Kidney (tissue), 14 donors: ENCODE measurements around the gene MLXIPL. TPM values are rescaled to one million over a fixed set of nuclear protein-coding genes. Genes with fewer than 3 reads are reported as not detected.
A peak's percentile ranks its signal among the peaks of the same experiment; 100 is the strongest.
"Not testable (repeated sequence)": the region's sequence is repeated elsewhere in the genome, so short reads cannot be mapped to it uniquely, and the experiment has no call there.

ENCODE experiments used
- DNase-seq, 5 donors: peaks; one replicate each; pipeline ENCODE4 v3.0.0-alpha.2; 2013 to 2020
- FAIRE-seq: peaks from 2 replicates; lab custom pipeline; 2012; peaks lifted over from hg19 to GRCh38; lab: Jason Lieb, UNC
- H3K27ac ChIP-seq, 2 donors: one replicate each; pipeline ENCODE4 v1.7.0; 2013; ENCODE audit warnings: low read depth in 2 of 2, low read length in 2 of 2, inconsistent platforms in 1 of 2
- H3K27me3 ChIP-seq: one replicate; pipeline ENCODE4 v1.7.1; 2013; ENCODE audit warnings: low read length, inconsistent platforms; ENCODE audit not compliant: control insufficient read depth, insufficient read depth
- H3K36me3 ChIP-seq, 3 donors: one replicate each; pipeline versions ENCODE4 v1.7.0 to v1.7.1; 2013; ENCODE audit warnings: low read length in 3 of 3, control low read depth in 1 of 3, inconsistent platforms in 1 of 3; ENCODE audit not compliant: insufficient read depth in 3 of 3, control insufficient read depth in 2 of 3
- H3K4me1 ChIP-seq, 3 donors: one replicate each; pipeline versions ENCODE4 v1.7.0 to v1.7.1; 2013; ENCODE audit warnings: low read length in 3 of 3, inconsistent platforms in 1 of 3, low read depth in 1 of 3; ENCODE audit not compliant: control insufficient read depth in 2 of 3, insufficient read depth in 2 of 3
- H3K4me3 ChIP-seq, 3 donors: one replicate each; pipeline versions ENCODE4 v1.7.0 to v1.8.1; 2013; ENCODE audit warnings: low read length in 3 of 3, control low read depth in 1 of 3, inconsistent platforms in 1 of 3
- H3K9ac ChIP-seq, 3 donors: one replicate each; pipeline versions ENCODE4 v1.7.0 to v1.7.1; 2013; ENCODE audit warnings: low read length in 3 of 3, control low read depth in 1 of 3, inconsistent platforms in 1 of 3
- H3K9me3 ChIP-seq, 3 donors: one replicate each; pipeline versions ENCODE4 v1.7.0 to v1.7.1; 2013; ENCODE audit warnings: low read length in 3 of 3, control low read depth in 1 of 3, inconsistent platforms in 1 of 3; ENCODE audit not compliant: control insufficient read depth in 2 of 3, insufficient read depth in 1 of 3
- intact Hi-C: fragments of 100-400 bp; cut with DNase I; formaldehyde crosslinking; loops from one replicate; pipeline ENCODE4 v1.11.1; 2022
- polyA plus RNA-seq: library from polyadenylated mRNA; stranded (reverse); fragments of 350-450 nt; fragmentation: Illumina TruSeq; extraction: RNeasy Lipid Tissue Mini Kit (QIAGEN cat#74804); gene quantifications from one replicate; pipeline ENCODE4 v1.2.3, GENCODE V29; 2014; ENCODE audit warnings: low read depth, low replicate concordance; ENCODE audit not compliant: insufficient read depth
- total RNA-seq: library from RNA; stranded (reverse); fragmentation: NEBNext Ultra II Directional; extraction: Animal tissue kit (Norgen Biotek cat#: 25700); gene quantifications from one replicate; pipeline ENCODE4 v1.2.1, GENCODE V29; 2021
- TF ChIP-seq, protein P1 (sequence below): IDR thresholded peaks from 3 replicates; pipeline ENCODE4 v1.5.1; 2012; ENCODE audit warnings: mild to moderate bottlenecking, moderate library complexity, borderline replicate concordance; ENCODE audit not compliant: insufficient read depth; ENCODE audit errors: extremely low read depth
- donor health status: control.
- donor health status: control.
- donor health status: control.
- donor health status: control.
- donor health status: control.
- donor health status: DM: yes; HTN: yes; CAD: no.
- donor health status: Normal renal cell carcinoma (clear cell type).

The MLXIPL gene
- total and polyA plus RNA-seq, 2 donors from 2014 or later, result 26.2 to 27.9 TPM

- FAIRE-seq (no peak), DNase-seq (no peak)
- Histone ChIP-seq H3K4me1 (peaks cover 0 to 16% (median 0%) of the 10 kb centered on the region in 3 donors), H3K4me3 (peak overlapping the region; percentile 74 to 85 (median 81)), H3K27me3 (no peaks in the 10 kb centered on the region), H3K9ac (peak overlapping the region; percentile 44 to 66 (median 49)), H3K36me3 (peaks cover 0 to 9% (median 2%) of the 10 kb centered on the region in 3 donors), H3K27ac (peak overlapping the region; percentile 40 to 82), H3K9me3 (no peaks in the 10 kb centered on the region)
- intact Hi-C loops, result no loop called here
- TF ChIP-seq, protein P1, sequence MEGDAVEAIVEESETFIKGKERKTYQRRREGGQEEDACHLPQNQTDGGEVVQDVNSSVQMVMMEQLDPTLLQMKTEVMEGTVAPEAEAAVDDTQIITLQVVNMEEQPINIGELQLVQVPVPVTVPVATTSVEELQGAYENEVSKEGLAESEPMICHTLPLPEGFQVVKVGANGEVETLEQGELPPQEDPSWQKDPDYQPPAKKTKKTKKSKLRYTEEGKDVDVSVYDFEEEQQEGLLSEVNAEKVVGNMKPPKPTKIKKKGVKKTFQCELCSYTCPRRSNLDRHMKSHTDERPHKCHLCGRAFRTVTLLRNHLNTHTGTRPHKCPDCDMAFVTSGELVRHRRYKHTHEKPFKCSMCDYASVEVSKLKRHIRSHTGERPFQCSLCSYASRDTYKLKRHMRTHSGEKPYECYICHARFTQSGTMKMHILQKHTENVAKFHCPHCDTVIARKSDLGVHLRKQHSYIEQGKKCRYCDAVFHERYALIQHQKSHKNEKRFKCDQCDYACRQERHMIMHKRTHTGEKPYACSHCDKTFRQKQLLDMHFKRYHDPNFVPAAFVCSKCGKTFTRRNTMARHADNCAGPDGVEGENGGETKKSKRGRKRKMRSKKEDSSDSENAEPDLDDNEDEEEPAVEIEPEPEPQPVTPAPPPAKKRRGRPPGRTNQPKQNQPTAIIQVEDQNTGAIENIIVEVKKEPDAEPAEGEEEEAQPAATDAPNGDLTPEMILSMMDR, result no peak
Measured at GRCh38 chr7:73556208-73557107, 67.9 kb downstream of the MLXIPL start.

DNA sequence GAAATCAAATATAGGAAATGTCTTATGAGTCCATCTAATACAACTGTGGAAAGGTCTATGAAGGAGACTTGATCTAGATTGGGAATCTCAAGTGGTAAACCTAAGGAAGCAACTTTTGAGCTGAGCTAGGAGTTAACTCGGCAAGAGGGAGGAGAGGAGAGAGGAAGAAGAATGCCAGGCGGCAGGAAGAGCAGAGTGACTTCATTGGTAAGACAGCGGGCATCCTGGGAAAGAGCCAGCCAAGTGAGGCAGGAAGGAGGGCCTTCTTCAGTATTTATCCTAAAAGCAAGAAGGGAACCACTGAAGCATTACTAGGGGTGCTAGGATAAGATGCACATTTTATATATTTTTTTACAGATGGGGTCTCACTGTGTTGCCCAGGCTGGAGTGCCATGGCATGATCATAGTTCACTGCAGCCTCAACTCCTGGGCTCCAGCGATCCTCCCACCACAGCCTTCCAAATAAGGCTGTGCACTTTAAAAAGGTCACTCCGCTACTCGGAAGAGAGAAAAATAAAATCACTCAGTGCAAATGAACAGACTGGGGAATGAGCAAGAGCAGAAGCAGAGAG, 68.8 kb downstream of the MLXIPL start:
- H3K27ac ChIP-seq, result peak overlapping the region in 1 of 2 donors; percentile 1
- TF ChIP-seq, protein P1, result no peak
- peaks cover 2 to 10% (median 4%) of the 10 kb centered on the region in 3 donors for H3K36me3 ChIP-seq
- intact Hi-C loops, result no loop called here
- H3K9me3 ChIP-seq, result no peaks in the 10 kb centered on the region
- peak overlapping the region in 2 of 3 donors; percentile 13 to 81 for H3K4me3 ChIP-seq
- H3K9ac ChIP-seq, result peak overlapping the region in 1 of 3 donors; percentile 49
- H3K27me3 ChIP-seq, result no peaks in the 10 kb centered on the region
- DNase-seq, result no peak
- peaks cover 0 to 16% (median 0%) of the 10 kb centered on the region in 3 donors for H3K4me1 ChIP-seq
- FAIRE-seq, result no peak

DNA sequence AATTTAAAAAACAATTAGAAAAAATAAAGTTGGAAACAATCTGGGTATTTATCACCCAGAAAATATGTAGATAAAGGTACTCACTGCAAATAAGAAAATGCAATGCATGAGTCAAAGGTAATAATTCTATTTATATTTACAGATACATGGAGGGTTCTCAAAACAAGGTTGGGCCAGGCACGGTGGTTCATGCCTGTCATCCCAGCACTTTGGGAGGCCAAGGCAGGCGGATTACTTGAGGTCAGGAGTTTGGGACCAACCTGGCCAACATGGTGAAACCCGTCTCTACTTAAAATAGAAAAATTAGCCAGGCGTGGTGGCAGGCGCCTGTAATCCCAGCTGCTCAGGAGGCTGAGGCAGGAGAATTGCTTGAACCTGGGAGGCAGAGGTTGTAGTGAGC, 74.2 kb downstream of the MLXIPL start:
- H3K27ac ChIP-seq, H3K4me3 ChIP-seq, DNase-seq, FAIRE-seq, H3K27me3 ChIP-seq, H3K9ac ChIP-seq, H3K9me3 ChIP-seq, intact Hi-C loops, H3K4me1 ChIP-seq: not testable (repeated sequence)
- peaks cover 2 to 14% (median 4%) of the 10 kb centered on the region in 3 donors for H3K36me3 ChIP-seq

- FAIRE-seq (no peak), DNase-seq (no peak)
- Histone ChIP-seq H3K27me3 (no peaks in the 10 kb centered on the region), H3K4me3 (no peak overlapping the region), H3K27ac (no peak overlapping the region), H3K9ac (no peak overlapping the region), H3K36me3 (peaks cover 2 to 14% (median 4%) of the 10 kb centered on the region in 3 donors), H3K9me3 (no peaks in the 10 kb centered on the region), H3K4me1 (peaks cover 0 to 2% (median 0%) of the 10 kb centered on the region in 3 donors)
- TF ChIP-seq, protein P1, result no peak
- intact Hi-C loops, result no loop called here
Measured at GRCh38 chr7:73549176-73549575, 75.1 kb downstream of the MLXIPL start.
